ENCODE measurements around the gene PHF1. TPM values are rescaled to one million over a fixed set of nuclear protein-coding genes. Genes with fewer than 3 reads are reported as not detected.
A peak's percentile ranks its signal among the peaks of the same experiment; 100 is the strongest.

Gene PHF1
- total and polyA plus RNA-seq, 2 donors (not counting 1 experiment from before 2014, with no cell fraction given): 198 to 365 TPM

- CTCF ChIA-PET: interaction anchor here (1.2 to 1.9 kb wide), 6 partner anchors 12 to 152 kb away, joined by 3 to 8 read pairs (median 4); partner anchors contain the start of genes B3GALT4, ZBTB22 and ZBTB9
- intact Hi-C loops (cut with micrococcal nuclease): loop anchor here (1.0 to 2.0 kb wide), 9 partner anchors 8 to 370 kb away; partner anchors contain the start of genes KIFC1, LEMD2, RXRB and SLC39A7
- DNase-seq (peak; percentile 46), ATAC-seq (ENCODE audit: low read depth) (no peak)
- Mint-ChIP-seq H3K9me3 (ENCODE audit: insufficient read depth) (no peaks in the 10 kb centered on the region), H3K27ac (peak overlapping the region; percentile 97), H3K27me3 (peaks cover 4% of the 10 kb centered on the region), H3K4me1 (peaks cover 56% of the 10 kb centered on the region), H3K4me3 (peak overlapping the region; percentile 96)
- no peaks in the 10 kb centered on the region for H3K9me3 ChIP-seq (ENCODE audit: control extremely low read depth in 1 of 3, control insufficient read depth in 2 of 3, insufficient read depth in 1 of 3, low read length in 2 of 3)
- peak overlapping the region; percentile 92 for H3K4me2 ChIP-seq (replicated peaks; ENCODE audit: low read depth, low read length, poor library complexity, severe bottlenecking)
- peaks cover 33 to 58% of the 10 kb centered on the region in 2 donors for H3K4me1 ChIP-seq (ENCODE audit: control insufficient read depth in 2 of 2, insufficient read depth in 2 of 2, low read length in 2 of 2)
- peaks cover 0 to 3% (median 0%) of the 10 kb centered on the region in 4 experiments for H3K27me3 ChIP-seq (replicated peaks in 1 of 4; ENCODE audit: control extremely low read depth in 1 of 4, control insufficient read depth in 3 of 4, insufficient read depth in 4 of 4, low read length in 3 of 4)
- peak overlapping the region; percentile 62 for H3K9ac ChIP-seq (ENCODE audit: low read length)
- no peaks in the 10 kb centered on the region for H4K20me1 ChIP-seq (ENCODE audit: control insufficient read depth, insufficient read depth, low read length, poor library complexity, severe bottlenecking)
- H2AFZ ChIP-seq (ENCODE audit: insufficient read depth, low read depth, low read length, poor library complexity, severe bottlenecking): peak overlapping the region; percentile 71
- H3K27ac ChIP-seq (ENCODE audit: low read length in 2 of 2): peak overlapping the region; percentile 87 to 91
- 45% methylated on average over 5 of the region's 8 CpGs for WGBS (ENCODE audit: insufficient coverage)
- H3K4me3 ChIP-seq (ENCODE audit: control extremely low read depth in 1 of 5, extremely low read depth in 1 of 5, insufficient read depth in 1 of 5, low read depth in 2 of 5, low read length in 4 of 5): peak overlapping the region; percentile 37 to 60 (median 58)
- peaks cover 20% of the 10 kb centered on the region for H3K79me2 ChIP-seq (ENCODE audit: control insufficient read depth, insufficient read depth, low read length)
- POLR2A ChIA-PET: interaction anchor here (0.6 to 1.7 kb wide), 13 partner anchors 9 to 447 kb away, joined by 3 to 6 read pairs (median 3); partner anchors contain the start of genes BAK1, TAPBP and ZBTB9
- TF ChIP-seq CTCF (IDR thresholded peaks at IDR 0.05): peak; percentile 9
- TF ChIP-seq EZH2 (IDR thresholded peaks at IDR 0.05; ENCODE audit: borderline replicate concordance, insufficient read depth, low read depth, low read length, poor library complexity, severe bottlenecking): no peak
- H3K36me3 ChIP-seq (replicated peaks in 1 of 2; ENCODE audit: control extremely low read depth in 1 of 2, control insufficient read depth in 1 of 2, extremely low read depth in 1 of 2, insufficient read depth in 2 of 2, low read length in 1 of 2): peaks cover 0 to 26% of the 10 kb centered on the region in 2 experiments
Measured at GRCh38 chr6:33418690-33419291, 8.0 kb downstream of the PHF1 start.

Data from B cell (primary cell).